RCC 7860 (cell line): ENCODE measurements around the gene ANGEL1.

Source experiments
- DNase-seq: peaks from one replicate; pipeline ENCODE4 v3.0.0-alpha.2; 2015; ENCODE audit warnings: low spot score
- FAIRE-seq: peaks from 2 replicates; lab custom pipeline; 2012; peaks lifted over from hg19 to GRCh38; lab: Jason Lieb, UNC

Gene ANGEL1

GRCh38 chr14:76767681-76768656 is 44.7 kb downstream of the ANGEL1 start:
- no peak for DNase-seq
- FAIRE-seq, result no peak

GRCh38 chr14:76765461-76765931 is 47.2 kb downstream of the ANGEL1 start:
- DNase-seq, result no peak
- no peak for FAIRE-seq

- DNase-seq (no peak), FAIRE-seq (no peak)
Observed at GRCh38 chr14:76763096-76764041, 49.3 kb downstream of the ANGEL1 start.

GRCh38 chr14:76762411-76763095 is 50.1 kb downstream of the ANGEL1 start:
- DNase-seq, result no peak
- no peak for FAIRE-seq

GRCh38 chr14:76761960-76762410 is 50.7 kb downstream of the ANGEL1 start:
- DNase-seq, result no peak
- FAIRE-seq, result no peak

GRCh38 chr14:76761136-76761959 is 51.3 kb downstream of the ANGEL1 start, which contains the start of gene VASH1:
TSS of gene VASH1 (plus strand) at chr14:76761468. CDS start at chr14:76762822, 1,354 bp downstream.
- FAIRE-seq, result no peak
- DNase-seq, result no peak

- DNase-seq, result no peak
- no peak for FAIRE-seq
Observed at GRCh38 chr14:76760331-76761135, 52.1 kb downstream of the ANGEL1 start.

- no peak for FAIRE-seq
- DNase-seq, result no peak
Observed at GRCh38 chr14:76759589-76759988, 53.1 kb downstream of the ANGEL1 start.

- FAIRE-seq (no peak), DNase-seq (no peak)
Observed at GRCh38 chr14:76756371-76756750, 56.3 kb downstream of the ANGEL1 start.

GRCh38 chr14:76755610-76756370 is 56.9 kb downstream of the ANGEL1 start:
- FAIRE-seq (no peak), DNase-seq (no peak)

GRCh38 chr14:76754586-76754985 is 58.1 kb downstream of the ANGEL1 start:
- FAIRE-seq, result no peak
- DNase-seq, result no peak

GRCh38 chr14:76753541-76754198 is 59.0 kb downstream of the ANGEL1 start:
- FAIRE-seq (no peak), DNase-seq (no peak)

- no peak for DNase-seq
Observed at GRCh38 chr14:76752744-76753143, 59.9 kb downstream of the ANGEL1 start.

GRCh38 chr14:76742966-76743365 is 69.7 kb downstream of the ANGEL1 start:
- DNase-seq, result no peak
- FAIRE-seq, result no peak

More at GRCh38 chr14:76752744-76753143, 59.9 kb downstream of the ANGEL1 start:
- FAIRE-seq, result no peak

GRCh38 chr14:76742185-76742584 is 70.5 kb downstream of the ANGEL1 start:
- no peak for FAIRE-seq

GRCh38 chr14:76741074-76741473 is 71.6 kb downstream of the ANGEL1 start:
- DNase-seq (no peak), FAIRE-seq (no peak)

More at GRCh38 chr14:76742185-76742584, 70.5 kb downstream of the ANGEL1 start:
- DNase-seq, result no peak
